Stimulated activated CD8-positive, alpha-beta memory T cell treated with anti-CD3 and anti-CD28 coated beads, Interleukin-4, amount 100 ng/mL, for 4 hours (primary cell): ENCODE data around the gene NXN.
"Not testable (repeated sequence)": the region's sequence is repeated elsewhere in the genome, so short reads cannot be mapped to it uniquely, and the experiment has no call there.

Source experiments
- DNase-seq, 2 donors: peaks; one replicate each; pipeline ENCODE4 v3.0.0-alpha.2; 2020; ENCODE audit warnings: low read depth in 2 of 2, low spot score in 1 of 2

NXN gene

DNA sequence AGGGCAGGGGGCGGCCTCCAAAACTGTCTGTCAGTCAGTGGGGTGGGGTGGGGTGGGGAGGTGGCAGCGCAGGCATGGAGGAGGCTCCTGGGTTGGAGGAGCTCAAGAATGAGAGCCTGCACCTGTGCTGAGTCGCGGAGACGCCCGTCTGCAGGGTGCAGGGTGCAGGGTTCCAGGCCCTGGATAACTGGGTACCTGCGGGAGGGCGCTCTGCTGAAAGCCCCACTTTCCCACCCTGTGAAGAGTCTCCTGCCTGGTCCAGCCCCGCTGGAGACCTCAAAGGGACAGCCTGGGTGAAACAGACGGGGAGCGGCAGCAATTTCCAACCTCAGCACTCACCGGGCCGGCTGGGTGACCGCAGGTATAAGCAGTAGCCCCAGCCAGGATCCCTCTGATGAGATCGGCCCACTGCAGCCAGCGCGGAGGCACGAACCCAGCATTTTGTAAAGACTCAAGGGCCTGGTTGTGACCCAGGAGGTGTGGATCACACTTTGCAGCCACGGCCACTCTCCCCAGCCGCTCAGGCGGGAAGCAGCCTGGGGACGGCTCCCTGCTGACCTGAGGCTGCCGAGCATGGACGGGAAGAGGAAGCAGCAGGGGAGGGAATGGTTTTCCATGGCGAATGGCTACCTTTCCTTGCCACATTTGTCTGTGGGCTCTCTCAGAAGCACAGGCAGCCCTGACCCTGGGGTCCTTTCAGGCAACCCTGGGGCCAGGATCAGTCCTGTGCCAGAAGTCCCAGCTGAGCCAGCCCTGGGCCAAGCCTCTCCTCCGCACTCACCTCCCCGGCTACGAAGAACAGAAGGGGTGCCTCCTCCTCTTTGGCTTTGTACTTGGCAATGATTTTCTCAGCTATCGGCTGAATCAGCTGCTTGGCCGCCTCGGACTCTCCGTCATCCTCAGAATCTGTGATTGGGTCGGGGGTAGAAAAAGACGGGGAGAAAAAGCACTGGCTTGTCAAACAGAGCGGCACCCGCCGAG, 176.4 kb downstream of the NXN start:
- no peak for DNase-seq

DNA sequence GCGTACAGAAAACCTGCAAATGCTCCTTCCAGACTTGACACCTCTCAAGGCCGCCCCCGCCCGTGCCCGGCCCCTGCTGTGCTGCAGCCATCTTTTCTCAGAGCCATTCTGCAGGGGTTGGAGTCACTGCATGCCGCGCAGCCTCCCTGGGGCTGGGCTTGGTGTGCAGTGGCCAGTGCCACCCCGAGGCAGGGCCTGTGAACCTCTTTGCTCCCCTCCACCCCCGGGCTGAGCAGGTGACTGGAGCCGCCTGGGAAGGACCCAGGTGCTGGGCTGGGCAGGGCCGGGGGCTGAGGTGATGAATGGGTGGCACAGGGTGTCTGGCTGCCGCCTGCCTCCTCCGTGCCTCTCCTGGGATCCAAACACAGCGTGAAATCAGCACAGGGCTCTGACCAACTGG, 177.1 kb downstream of the NXN start:
- no peak for DNase-seq

DNA sequence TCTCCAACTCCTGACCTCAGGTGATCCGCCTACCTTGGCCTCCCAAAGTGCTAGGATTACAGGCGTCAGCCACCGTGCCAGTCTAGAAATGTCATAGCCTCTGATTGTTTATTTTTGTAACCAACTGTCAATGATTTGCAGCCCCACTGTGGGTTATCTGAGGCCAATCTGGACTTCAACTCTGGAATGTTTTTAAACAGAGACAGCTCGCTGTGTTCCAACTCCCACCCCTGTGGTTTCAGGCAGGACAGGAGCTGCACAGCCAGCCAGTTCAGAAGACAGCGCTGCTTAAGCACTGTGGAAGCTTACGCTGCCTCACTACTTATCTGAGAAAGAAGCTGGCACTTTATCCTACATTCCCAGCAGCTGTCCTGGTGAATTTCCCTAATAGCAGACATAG, 177.9 kb downstream of the NXN start:
- DNase-seq = no peak

DNA sequence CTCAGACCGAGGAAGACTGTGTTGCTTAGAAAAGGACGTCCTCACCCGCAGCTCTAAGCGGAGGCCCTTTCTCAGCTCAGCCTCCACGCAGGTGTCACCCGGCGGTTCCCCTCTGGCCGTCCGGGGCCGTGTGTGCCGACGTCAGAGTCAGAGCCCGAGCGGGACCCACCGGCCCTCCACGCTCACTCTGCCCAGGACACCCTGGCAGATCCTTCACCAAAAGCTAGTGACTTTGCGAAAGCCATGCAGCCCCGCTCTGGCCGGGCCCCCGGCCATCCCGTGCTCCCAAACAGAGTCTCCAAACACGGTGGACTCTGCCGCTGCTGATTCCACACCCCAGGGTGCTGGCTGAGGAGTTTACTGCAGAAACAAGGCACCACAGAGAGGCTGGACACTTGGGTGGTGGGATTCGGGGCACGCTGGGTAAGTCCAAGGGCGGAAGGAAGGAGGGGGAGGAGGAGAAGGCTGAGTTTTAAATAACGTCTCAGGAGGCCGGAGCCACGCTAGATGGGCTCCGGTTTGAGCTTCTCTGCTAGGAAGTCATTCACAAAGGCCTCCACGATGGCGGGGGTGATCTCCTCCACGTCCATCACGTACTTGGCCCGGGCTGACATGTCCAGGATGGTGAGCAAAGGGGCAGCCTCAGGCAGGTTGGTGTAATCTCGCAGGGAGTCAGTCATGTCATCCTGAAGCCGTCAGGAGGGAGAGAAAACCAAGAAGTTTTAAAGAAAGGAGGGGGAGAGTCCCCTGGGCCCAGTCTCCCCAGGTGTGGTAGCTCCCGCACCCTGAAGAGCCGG, 178.9 kb downstream of the NXN start:
- no peak for DNase-seq

DNA sequence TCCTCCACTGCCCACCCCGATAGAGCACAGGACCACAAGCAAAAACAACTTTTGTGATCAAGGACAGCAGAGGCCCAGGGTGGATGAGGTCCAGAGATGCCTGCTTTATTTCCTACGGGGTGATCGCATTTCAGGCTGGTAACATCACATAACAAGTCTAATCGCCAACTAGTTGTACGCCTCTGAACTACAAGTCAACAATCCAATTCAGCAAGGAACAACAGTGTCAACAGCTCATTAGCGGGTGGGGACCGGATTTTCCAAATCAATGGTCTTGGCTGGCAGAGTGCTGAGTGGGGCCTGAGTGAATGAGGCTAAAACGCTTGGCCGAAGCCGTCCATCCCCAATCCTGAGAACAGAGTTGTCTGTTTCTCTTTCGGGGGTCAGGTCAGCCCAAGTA, 180.3 kb downstream of the NXN start:
- no peak for DNase-seq

DNA sequence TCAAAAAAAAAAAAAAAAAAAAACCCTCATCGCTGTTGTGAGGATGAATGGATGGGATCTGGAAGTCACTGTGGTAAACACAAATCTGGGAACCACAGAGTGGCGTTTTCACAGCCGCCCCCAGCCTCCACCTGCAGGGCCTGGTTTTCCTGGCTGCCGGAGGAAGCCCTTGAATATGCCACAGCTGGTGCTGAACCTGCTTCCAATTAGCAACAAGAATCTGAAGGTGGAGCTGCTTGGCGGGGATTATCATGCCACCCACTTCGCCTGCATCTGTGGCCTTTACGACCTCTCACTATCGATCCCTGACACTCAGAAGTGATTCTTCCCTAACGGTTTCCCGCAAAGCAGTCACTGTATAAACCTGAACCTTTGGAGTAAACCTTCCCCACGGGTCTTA, 181.3 kb downstream of the NXN start:
- no peak for DNase-seq

DNA sequence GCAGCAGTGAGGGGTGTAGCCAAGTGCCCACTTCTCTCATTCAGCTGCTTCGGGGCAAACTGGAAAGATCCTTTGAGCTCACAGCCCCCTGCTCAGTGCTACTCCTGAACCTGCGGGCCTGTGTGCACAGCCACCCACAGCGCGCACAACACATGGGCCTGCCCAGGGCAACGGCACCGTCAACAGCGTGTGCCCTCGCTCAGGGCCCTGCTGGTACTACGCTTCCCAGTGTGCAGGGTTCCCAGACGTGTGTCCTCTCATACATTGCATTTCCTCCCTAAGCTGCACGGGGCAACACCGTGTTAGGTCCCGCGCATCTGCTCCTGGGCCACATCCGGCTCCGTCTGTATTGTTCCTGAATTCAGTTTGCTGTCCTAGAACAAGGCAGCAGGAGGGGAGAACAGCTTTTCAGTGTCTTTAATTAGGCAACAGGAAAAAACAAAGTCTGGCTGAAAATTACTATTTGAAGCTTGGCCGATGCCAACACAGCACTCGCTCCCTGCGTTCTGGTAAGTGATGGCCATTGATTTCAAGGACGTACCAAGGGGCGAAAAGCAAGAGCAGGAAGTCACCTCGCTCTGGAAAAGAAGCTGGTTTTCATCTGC, 182.2 kb downstream of the NXN start:
- DNase-seq = no peak

DNA sequence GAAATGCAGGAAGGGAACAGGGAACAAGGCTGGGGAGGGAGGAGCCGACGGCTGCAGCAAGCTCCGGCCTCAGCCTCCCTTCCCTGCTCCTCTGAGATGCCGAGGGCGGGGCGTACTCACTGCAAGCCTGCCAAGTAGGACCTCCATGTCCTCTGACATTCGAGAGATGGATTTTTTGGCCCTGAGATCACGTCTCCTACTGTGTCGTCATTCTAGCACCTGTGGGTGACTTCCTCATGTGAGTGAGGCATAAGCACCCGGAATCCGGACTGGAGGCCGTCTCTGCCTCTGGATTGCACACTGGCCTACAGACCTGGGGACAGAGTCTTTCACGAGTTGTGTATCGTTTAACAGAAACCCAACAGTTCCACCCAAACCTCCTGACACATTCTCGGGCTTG, 183.0 kb downstream of the NXN start:
- DNase-seq = no peak

DNA sequence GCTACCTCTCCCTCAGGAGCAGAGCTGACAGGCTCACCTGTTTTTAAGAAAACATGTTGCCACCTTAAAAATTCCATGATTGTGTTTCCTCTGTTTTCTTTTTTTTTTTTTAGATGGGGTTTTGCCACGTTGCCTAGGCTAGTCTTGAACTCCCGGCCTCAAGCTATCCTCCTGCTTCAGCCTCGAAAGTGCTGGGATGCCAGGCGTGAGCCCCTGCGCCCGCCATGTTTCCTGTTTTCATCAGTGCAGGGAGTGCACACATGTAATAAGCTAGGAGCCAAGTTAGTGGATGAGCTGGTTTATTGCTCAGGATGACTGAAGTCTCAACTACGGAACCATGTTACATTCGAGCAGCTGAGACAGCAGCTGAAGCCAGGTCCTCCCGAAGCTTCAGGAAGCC, 183.9 kb downstream of the NXN start:
- no peak for DNase-seq

DNA sequence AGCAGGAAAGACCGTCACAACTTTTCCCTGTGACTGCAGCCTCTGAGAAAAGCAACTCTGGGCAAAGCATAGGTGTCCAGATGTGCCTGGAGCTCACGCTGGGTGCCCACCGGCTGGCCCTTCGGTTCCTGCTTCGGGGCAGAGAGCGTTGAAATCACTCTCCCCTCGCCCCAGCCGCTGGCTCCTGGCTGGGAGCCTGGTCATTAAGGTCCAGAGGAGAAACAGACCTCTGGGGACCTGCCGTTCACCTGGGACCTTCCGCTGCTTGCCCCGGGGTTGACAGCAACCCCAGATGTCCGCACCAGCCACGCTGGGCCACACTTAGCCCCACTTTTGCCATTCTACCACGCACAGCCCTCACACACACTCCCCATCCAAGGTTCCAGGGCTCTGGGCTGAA, 184.3 kb downstream of the NXN start:
- no peak for DNase-seq

DNA sequence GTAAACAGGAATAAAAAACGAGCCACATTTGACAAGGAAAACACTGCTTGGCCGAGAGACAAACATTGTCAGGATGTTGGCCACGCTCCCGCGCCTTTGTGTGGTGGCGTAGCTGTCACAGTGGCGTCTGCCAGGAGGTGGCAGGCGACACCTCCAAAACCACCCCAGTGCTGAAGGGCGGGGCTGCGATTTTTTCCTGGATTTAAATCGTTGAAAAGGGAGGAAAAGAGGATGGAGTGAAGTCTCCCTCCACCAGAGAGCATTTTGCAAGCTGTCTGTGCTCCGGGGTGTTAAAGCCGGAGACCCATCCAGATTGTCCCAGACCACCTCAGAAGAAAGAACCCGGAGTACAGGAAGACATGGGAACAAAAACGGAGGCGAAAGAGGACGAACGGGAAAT, 184.7 kb downstream of the NXN start:
- no peak for DNase-seq

DNA sequence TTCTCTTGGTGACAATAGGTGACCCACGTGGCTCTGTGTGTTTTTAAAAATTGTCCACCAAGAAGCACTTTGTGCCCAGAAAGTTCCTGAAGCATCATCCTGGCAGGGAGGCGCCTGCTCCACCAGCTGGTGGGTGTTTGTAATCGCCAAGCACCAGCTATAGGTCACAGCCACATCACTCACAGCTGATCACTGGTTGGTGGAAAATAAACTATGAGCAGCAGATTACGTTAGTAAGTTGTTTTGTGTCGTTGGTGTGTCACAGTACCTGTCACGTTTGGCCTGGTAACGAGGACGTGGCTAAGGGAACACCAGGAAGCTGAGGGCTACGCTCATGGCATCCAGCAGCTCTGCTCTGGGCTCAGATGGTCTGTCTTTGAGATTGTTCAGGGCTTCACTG, 187.3 kb downstream of the NXN start:
- DNase-seq = no peak

DNA sequence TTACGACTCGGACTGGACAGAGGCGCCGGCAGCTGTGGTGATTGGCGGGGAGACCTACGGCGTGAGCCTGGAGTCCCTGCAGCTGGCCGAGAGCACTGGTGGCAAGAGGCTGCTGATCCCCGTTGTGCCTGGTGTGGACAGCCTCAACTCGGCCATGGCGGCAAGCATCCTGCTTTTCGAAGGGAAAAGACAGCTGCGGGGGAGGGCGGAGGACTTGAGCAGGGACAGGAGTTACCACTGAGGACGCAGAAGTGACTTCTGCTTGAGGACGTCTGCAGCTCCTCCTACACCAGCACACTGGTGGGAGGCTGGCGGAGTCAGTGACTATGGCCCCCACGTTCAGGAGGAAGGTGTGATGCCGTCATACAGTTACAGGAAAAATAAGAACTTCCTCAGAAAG, 187.7 kb downstream of the NXN start:
- DNase-seq = no peak

DNA sequence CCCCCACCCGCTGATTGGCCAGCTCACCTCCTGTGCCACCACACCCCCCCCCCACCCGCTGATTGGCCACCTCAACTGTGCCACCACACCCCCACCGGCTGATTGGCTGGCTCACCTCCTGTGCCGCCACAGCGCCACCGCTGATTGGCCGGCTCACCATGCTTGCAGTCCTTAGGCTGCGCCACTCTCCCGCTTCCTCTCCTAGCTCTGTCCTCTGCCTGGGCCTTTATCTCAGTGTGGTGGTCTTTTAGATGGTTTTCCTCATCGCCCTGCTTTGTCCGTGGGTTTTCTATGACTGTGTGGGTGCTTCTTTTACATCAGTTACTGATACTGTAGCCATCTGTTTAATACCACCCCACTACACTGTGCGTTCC, 188.7 kb downstream of the NXN start:
- not testable (repeated sequence) for DNase-seq

DNA sequence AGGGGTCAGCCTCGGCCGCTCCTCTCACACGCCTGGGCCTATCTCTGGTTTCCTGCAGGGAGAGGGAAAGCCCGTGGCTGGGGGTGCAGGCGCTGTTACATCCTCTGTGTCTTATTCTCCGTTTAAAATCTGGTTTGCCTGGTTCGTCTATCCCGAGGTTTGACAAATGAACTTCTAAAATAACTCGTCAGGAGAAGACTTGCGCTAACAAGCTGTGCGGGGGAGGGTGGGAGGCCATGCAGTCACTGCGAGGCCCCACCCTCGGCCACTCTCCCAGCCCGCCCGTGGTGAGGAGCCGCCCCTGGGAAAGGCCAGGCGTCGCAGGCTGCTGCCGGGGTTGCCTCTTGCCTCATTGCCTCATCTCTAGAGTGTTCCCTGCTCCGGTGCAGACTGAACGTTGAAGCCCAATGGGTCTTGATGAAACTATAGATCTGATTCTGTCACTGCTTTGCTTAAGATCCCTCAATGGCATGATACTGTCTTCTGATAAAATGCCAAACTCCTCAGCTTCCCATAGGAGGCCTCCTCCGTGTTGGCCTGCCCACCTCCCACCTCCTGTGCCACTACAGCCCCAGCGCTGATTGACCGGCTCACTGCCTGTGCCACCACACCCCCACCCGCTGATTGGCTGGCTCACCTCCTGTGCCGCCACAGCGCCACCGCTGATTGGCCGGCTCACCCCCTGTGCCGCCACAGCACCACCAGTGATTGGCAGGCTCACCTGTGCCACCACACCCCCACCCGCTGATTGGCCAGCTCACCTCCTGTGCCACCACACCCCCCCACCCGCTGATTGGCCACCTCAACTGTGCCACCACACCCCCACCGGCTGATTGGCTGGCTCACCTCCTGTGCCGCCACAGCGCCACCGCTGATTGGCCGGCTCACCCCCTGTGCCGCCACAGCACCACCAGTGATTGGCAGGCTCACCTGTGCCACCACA, 189.4 kb downstream of the NXN start:
- not testable (repeated sequence) for DNase-seq

DNA sequence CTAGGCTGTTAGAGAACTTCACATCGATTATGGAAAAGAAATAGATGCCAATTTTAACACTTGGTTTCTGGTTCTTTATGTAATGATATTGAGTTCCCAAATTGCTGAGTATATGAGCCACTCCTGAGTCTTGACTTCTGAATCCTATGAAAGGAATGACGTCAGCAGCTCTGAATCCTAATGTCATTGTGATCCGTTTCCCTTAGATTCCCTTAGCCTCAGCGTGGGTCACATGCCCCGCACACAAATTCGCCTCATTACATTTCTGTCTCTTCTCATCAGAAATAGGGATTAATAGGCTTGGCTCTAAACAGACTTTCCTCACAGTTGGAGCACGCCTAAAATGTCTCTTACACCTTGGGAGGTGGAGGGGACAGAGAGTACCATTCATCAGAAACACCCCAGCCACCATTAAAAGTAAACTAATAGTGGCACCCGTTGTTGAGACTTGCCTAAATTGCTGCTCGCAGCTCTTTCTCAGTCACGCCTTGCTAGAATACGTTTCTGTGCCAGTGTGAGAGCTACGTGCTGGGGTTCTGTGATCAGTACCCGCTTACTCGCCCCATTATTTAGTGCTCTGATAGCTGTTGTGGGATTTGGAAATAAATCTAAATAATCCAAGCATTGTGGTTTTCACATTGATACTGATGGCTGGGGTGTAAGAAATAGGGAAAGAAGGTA, 190.3 kb downstream of the NXN start:
- DNase-seq = no peak

DNA sequence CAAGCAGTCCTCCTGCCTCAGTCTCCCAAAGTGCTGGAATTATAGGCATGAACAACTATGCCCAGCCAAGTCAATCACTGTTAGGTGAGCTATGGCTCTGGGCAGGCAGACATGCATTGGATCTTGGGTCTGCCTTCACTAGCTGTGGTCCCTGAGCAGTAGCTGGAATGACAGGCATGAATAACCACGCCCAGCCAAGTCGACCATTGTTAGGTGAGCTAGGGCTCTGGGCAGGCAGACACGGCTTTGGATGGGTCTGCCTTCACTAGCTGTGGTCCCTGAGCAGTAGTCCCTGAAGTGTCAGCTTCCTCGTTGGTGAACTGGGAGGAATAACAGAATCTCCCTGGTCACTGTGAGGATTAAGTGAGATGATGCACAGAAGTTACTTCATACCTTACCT, 191.0 kb downstream of the NXN start:
- no peak for DNase-seq

DNA sequence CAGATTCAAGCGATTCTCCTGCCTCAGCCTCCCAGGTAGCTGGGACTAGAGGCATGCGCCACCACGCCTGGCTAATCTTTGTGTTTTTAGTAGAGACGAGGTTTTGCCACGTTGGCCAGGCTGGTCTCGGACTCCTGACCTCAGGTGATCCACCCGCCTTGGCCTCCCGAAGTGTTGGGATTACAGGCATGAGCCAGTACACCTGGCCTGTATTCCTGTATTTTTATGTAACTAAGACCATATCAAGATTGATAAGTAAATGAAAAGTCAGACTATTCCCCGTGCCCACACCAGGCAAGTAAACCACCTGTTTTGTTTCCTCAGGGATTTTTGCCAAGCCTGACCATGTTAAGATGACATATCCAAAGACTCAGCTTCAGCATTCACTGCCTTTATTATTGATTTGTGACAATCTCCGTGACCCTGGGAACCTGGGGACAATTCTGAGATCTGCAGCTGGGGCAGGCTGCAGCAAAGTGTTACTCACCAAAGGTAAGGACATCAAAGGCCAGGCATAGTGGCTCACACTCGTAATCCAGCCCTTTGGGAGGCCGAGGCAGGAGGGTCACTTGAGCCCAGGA, 191.8 kb downstream of the NXN start:
- DNase-seq = no peak

DNA sequence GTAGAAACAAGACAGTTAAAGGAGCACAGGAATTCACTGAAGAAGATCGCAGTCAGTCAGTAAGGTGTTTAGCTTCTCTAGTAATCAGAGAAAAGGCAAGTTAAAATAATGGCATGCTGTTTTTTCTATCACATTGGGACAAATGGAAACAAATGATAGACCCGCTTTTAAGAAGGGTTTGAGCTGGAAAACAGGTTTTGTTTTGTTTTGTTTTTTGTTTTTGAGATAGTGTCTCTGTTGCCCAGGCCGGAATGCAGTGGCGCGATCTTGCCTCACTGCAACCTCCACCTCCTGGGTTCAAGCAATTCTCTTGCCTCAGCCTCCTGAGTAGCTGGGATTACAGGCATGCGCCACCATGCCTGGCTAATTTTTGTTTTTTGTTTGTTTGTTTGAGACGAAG, 193.7 kb downstream of the NXN start:
- not testable (repeated sequence) for DNase-seq

DNA sequence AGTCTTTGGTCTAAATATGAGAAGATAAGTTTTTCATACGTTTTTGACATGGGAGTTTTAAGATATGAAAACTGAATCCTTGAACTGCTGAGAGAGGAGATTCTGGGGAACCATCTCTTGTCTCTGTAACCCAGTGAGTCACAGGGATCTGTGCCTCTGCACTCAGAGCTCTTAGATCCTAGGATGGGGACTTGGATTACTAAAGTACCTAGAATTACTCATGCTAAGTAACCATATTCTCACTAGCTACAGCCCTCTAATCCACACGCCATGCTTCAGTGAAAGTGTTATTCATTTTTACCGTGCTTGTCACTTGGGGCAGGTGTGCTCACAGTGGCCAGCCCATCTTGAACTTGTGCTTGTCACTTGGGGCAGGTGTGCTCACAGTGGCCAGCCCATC, 195.4 kb downstream of the NXN start:
- DNase-seq = no peak
